NCI-H774 (cell line): ENCODE data around the gene PRKD3.

Experiments used
- DNase-seq: peaks from one replicate; lab custom pipeline; 2025; lab: John Stamatoyannopoulos, UW

PRKD3 gene

GRCh38 chr2:37324786-37325624 lies at the start of gene PRKD3:
PRKD3 (minus strand) TSS chr2:37324833; CDS start chr2:37316524, 8,309 bp downstream.
- peak; percentile 50 for DNase-seq

- no peak for DNase-seq
Observed at GRCh38 chr2:37372000-37372399, 47.4 kb upstream of the PRKD3 start.

- no peak for DNase-seq
Observed at GRCh38 chr2:37370666-37371065, 46.0 kb upstream of the PRKD3 start.

- DNase-seq = no peak
Observed at GRCh38 chr2:37367984-37368383, 43.4 kb upstream of the PRKD3 start.

GRCh38 chr2:37367310-37367709 lies 42.7 kb upstream of the PRKD3 start:
- DNase-seq = no peak

GRCh38 chr2:37366773-37367172 lies 42.1 kb upstream of the PRKD3 start:
- no peak for DNase-seq

- DNase-seq = no peak
Observed at GRCh38 chr2:37365669-37366068, 41.0 kb upstream of the PRKD3 start.

GRCh38 chr2:37364351-37364750 lies 39.7 kb upstream of the PRKD3 start:
- DNase-seq = no peak

GRCh38 chr2:37361994-37362698 lies 37.5 kb upstream of the PRKD3 start:
- DNase-seq = no peak

GRCh38 chr2:37361216-37361815 lies 36.7 kb upstream of the PRKD3 start:
- DNase-seq = no peak

- no peak for DNase-seq
Observed at GRCh38 chr2:37358466-37358865, 33.8 kb upstream of the PRKD3 start.

- no peak for DNase-seq
Observed at GRCh38 chr2:37357530-37357929, 32.9 kb upstream of the PRKD3 start.

GRCh38 chr2:37357069-37357468 lies 32.4 kb upstream of the PRKD3 start:
- no peak for DNase-seq

- DNase-seq = no peak
Observed at GRCh38 chr2:37356299-37356698, 31.7 kb upstream of the PRKD3 start.

GRCh38 chr2:37355735-37356134 lies 31.1 kb upstream of the PRKD3 start:
- no peak for DNase-seq

- DNase-seq = no peak
Observed at GRCh38 chr2:37354531-37354930, 29.9 kb upstream of the PRKD3 start.

- DNase-seq = peak; percentile 67
Observed at GRCh38 chr2:37350034-37350433, 25.4 kb upstream of the PRKD3 start.

GRCh38 chr2:37349231-37349860 lies 24.7 kb upstream of the PRKD3 start:
- DNase-seq = peak; percentile 78

GRCh38 chr2:37348155-37348554 lies 23.5 kb upstream of the PRKD3 start:
- DNase-seq = no peak

GRCh38 chr2:37344453-37345361 lies 20.1 kb upstream of the PRKD3 start, which contains the start of gene QPCT:
QPCT (plus strand) TSS chr2:37344630; CDS start chr2:37344732, 102 bp downstream.
- DNase-seq = peak; percentile 39
